HG03354 (cell line): ENCODE data around the gene MNT.

ENCODE experiments used
- ATAC-seq: cut with Tn5 transposase; IDR thresholded peaks from one replicate; pipeline ENCODE4 v1.9.1; 2021; ENCODE audit warnings: mild to moderate bottlenecking; ENCODE audit not compliant: unreplicated experiment, poor library complexity, severe bottlenecking

The MNT gene

GRCh38 chr17:2418572-2418971 lies 17.7 kb upstream of the MNT start:
- no peak for ATAC-seq

GRCh38 chr17:2416010-2416734 lies 15.3 kb upstream of the MNT start:
- ATAC-seq = no peak

- ATAC-seq = no peak
These were observed 14.2 kb upstream of the MNT start for GRCh38 chr17:2415081-2415480.

DNA sequence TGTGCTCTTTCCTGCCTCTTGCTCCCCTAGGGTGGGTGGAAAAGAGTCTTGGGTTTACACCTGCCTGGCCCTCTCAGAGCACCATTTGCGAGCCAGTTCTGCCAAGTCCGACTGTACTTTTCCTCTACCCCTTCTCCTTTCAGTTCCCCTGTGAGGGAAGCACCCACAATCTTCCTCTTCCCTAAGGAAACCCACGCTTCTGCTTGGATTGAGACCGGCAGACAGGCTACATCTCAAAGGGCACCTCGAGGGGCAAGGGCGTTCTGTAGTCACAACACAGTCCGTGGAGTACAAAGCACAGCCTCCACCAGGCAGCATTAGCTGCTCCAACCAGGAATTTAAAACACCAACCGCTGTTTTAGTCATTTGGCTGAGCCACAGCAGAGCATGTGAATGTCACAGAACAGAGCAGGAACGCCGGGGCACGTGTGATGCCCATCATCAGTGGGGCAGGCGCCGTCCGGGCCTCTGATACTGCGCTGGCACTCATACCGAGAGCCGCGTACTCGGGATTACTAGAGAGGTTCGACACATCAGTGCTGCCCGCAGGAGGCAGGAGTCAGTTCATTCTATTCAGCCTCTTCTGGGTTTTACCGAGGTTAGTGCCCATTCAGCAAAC lies 13.7 kb upstream of the MNT start:
- ATAC-seq = no peak

- ATAC-seq = no peak
These were observed 11.7 kb upstream of the MNT start for GRCh38 chr17:2412561-2413021.

- no peak for ATAC-seq
These were observed 10.1 kb upstream of the MNT start for GRCh38 chr17:2410951-2411350.

DNA sequence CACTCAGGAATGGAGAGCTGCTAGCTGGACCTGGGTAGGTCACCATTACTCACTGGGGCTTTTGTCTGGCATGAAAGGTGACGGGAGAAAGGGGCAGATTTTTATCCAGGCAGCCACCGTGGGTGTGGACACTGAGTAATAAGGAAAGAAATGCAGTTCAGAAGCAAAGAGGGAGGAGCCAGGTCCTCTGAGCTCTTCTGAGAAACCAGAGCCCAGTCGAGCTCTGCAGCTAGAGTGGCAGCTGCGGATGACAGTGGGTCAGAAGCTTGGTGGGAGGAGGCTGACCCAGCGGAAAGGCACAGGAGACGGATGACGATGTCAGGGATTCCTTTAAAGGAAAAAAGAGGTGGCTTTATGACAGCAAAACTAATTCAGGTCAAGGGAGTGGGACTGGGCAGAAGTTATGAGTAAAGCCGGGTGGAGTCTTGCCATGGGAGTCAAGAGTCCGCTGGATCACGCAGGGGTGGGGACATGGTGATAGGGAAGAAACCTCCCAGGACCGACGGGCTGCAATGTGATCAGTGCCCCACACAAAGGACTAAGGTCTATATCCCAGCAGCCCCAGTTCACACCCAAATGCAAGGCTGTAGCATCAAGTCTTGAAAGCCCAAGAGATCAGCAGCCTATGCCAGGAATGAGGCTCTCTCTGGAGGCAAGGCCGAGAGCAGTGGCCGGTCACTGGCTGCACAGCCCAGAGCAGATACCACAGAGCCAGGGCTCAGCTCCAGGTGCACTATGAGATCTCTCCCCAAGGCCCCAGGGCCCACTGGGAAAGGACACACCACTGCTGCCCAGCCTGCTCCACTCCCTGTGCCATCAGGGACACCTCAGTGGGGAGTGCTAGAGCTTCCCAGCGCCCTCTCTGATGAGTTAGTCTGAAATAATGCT lies 6.3 kb upstream of the MNT start:
- ATAC-seq = no peak

DNA sequence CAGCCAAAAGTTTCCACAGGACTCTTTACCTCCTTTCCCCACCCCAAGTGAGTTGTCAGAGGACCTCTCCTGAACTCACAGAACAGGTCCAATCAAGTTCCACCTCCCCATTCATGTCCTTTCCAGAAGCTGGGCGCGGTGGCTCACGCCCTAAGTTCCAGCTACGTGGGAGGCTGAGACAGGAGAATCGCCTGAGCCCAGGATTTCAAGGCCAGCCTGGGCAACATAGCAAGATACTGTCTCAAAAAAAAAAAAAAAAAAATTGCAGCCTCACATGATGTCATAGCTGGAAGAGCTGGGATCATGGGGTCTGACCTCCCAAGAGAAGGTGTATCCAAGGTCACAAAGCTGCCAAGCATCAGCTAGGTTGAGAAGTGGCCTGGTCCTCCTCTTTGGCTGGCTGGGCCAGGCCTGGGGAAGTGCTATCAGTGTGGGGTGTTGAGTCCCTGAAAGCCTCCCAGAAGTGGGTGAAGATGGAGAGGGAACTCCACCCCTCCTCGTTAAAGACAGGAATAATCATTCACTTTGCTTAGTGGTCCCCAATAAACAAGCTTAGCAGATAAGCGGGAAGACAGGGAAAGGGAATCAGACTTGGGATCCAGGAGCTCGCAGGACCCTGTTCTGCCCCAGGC lies 5.5 kb upstream of the MNT start:
- ATAC-seq = no peak

DNA sequence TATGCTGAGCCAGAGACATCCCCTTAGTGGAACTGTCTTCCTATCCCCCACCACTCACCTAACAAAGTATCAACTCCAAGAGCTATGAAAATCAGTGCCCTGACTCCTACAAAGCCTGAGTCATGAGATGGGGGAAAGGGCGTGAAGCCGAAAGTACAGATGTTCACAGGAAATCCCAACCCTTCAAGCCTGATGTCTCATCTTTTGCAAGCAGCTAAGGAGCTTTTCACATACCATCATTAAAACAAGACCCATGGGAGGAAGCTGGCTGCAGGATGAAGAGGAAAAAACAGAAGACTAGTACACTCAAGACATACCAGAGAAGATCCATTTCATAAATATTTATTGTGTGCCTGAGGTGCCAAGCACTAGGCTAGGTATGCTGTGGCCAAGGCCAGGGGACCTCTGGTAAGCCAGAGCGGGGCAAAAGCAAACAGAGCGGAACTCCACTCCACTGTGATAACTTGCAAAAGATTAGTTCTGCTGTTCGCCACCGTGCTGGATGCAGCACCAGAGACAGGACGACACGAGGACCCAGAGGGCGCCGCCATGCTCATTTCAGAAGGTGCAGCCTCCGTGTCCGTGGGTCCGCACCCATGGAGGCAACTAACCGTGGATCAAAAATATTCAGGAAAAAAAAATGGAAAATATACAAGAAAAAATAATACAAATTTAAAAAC lies 4.5 kb upstream of the MNT start:
- ATAC-seq = no peak

DNA sequence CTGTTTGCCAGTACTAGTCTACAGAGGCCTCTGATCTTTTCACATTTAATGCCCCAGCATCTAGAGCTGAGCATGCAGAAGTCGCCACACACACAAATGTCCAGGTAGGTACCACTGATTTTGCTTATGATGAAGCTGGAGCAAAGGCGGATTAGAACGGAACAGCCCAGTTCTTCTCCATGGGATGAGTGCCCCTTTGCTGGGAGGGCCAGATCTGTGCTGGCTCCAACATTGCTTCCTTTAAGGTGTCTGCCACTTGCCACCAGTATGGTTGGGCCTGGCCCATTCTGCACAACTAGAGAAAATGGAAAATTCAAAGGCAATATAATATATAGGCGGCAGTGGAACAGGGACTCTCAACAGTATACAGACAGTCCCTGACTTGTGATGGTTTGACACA lies 2.2 kb upstream of the MNT start:
- ATAC-seq = no peak

GRCh38 chr17:2402544-2402943 lies 1.7 kb upstream of the MNT start:
- ATAC-seq = no peak

- ATAC-seq = peak; percentile 51
These were observed 764 bp upstream of the MNT start for GRCh38 chr17:2401426-2402221.

- ATAC-seq = no peak
These were observed 390 bp downstream of the MNT start for GRCh38 chr17:2400474-2400866.

GRCh38 chr17:2399572-2400473 lies 1.0 kb downstream of the MNT start:
- peak; percentile 40 for ATAC-seq

DNA sequence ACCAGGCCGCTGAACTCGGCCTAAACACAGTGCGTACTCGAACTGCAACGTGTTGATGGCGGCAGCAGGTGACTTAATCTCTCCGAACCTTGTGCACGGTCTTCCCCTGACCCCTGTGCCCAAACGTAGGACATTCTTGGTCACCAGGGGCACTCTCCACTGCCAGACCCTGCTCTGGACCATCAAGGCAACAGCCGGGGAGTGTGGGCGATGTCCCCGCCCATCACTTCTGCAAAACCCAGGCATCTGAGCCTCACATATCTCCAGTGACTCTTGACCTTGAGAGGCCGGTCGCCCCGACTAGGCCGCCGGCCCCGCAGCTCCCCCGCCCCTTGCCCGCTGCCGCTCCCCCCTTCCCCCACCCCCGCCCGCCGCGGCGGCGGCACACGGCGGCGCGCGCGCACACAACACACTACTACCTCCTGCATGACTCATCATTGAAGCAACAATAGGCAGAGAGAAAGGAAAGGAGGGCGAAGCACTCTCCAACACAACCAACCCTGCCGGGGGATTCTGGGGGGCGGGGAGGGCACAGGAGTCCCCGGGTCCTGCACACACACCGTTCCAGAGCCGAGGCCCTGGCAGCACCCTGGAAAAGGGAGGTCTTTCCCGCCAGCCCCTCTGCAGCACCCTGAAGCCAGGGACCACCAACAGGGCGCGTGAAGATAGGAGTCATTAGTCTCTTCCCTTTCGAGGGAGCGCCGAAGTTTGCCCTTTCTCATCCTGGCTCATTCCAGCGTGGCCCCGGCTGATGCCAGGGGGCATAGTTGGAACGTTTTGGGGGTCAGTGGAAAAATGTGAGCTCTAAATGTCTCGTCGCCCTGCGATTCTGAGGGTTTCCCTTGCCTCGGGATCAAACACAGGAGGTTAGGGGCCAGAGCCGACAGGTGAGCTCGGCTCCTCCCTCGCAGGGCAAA lies 1.9 kb downstream of the MNT start:
- ATAC-seq = no peak

GRCh38 chr17:2398182-2398581 lies 2.7 kb downstream of the MNT start:
- no peak for ATAC-seq
